Kidney (tissue), 14 donors: Measurements from ENCODE around the gene GSTM1. TPM values are rescaled to one million over a fixed set of nuclear protein-coding genes. Genes with fewer than 3 reads are reported as not detected.

Source experiments
- DNase-seq, 5 donors: peaks; one replicate each; pipeline ENCODE4 v3.0.0-alpha.2; 2013 to 2020
- FAIRE-seq: peaks from 2 replicates; lab custom pipeline; 2012; peaks lifted over from hg19 to GRCh38; lab: Jason Lieb, UNC
- H3K27ac ChIP-seq, 2 donors: one replicate each; pipeline ENCODE4 v1.7.0; 2013; ENCODE audit warnings: low read depth in 2 of 2, low read length in 2 of 2, inconsistent platforms in 1 of 2
- H3K27me3 ChIP-seq: one replicate; pipeline ENCODE4 v1.7.1; 2013; ENCODE audit warnings: low read length, inconsistent platforms; ENCODE audit not compliant: control insufficient read depth, insufficient read depth
- H3K36me3 ChIP-seq, 3 donors: one replicate each; pipeline versions ENCODE4 v1.7.0 to v1.7.1; 2013; ENCODE audit warnings: low read length in 3 of 3, control low read depth in 1 of 3, inconsistent platforms in 1 of 3; ENCODE audit not compliant: insufficient read depth in 3 of 3, control insufficient read depth in 2 of 3
- H3K4me1 ChIP-seq, 3 donors: one replicate each; pipeline versions ENCODE4 v1.7.0 to v1.7.1; 2013; ENCODE audit warnings: low read length in 3 of 3, inconsistent platforms in 1 of 3, low read depth in 1 of 3; ENCODE audit not compliant: control insufficient read depth in 2 of 3, insufficient read depth in 2 of 3
- H3K4me3 ChIP-seq, 3 donors: one replicate each; pipeline versions ENCODE4 v1.7.0 to v1.8.1; 2013; ENCODE audit warnings: low read length in 3 of 3, control low read depth in 1 of 3, inconsistent platforms in 1 of 3
- H3K9ac ChIP-seq, 3 donors: one replicate each; pipeline versions ENCODE4 v1.7.0 to v1.7.1; 2013; ENCODE audit warnings: low read length in 3 of 3, control low read depth in 1 of 3, inconsistent platforms in 1 of 3
- H3K9me3 ChIP-seq, 3 donors: one replicate each; pipeline versions ENCODE4 v1.7.0 to v1.7.1; 2013; ENCODE audit warnings: low read length in 3 of 3, control low read depth in 1 of 3, inconsistent platforms in 1 of 3; ENCODE audit not compliant: control insufficient read depth in 2 of 3, insufficient read depth in 1 of 3
- intact Hi-C: fragments of 100-400 bp; cut with DNase I; formaldehyde crosslinking; loops from one replicate; pipeline ENCODE4 v1.11.1; 2022
- polyA plus RNA-seq: library from polyadenylated mRNA; stranded (reverse); fragments of 350-450 nt; fragmentation: Illumina TruSeq; extraction: RNeasy Lipid Tissue Mini Kit (QIAGEN cat#74804); gene quantifications from one replicate; pipeline ENCODE4 v1.2.3, GENCODE V29; 2014; ENCODE audit warnings: low read depth, low replicate concordance; ENCODE audit not compliant: insufficient read depth
- total RNA-seq: library from RNA; stranded (reverse); fragmentation: NEBNext Ultra II Directional; extraction: Animal tissue kit (Norgen Biotek cat#: 25700); gene quantifications from one replicate; pipeline ENCODE4 v1.2.1, GENCODE V29; 2021
- TF ChIP-seq, protein P1 (sequence below): IDR thresholded peaks from 3 replicates; pipeline ENCODE4 v1.5.1; 2012; ENCODE audit warnings: mild to moderate bottlenecking, moderate library complexity, borderline replicate concordance; ENCODE audit not compliant: insufficient read depth; ENCODE audit errors: extremely low read depth
- donor health status: control.
- donor health status: control.
- donor health status: control.
- donor health status: control.
- donor health status: control.
- donor health status: DM: yes; HTN: yes; CAD: no.
- donor health status: Normal renal cell carcinoma (clear cell type).

The GSTM1 gene
- total and polyA plus RNA-seq, 2 donors from 2014 or later = 61.2 TPM; not detected in 1

GRCh38 chr1:109726007-109726406 lies 38.4 kb downstream of the GSTM1 start:
- intact Hi-C loops = no loop called here
- H3K9me3 ChIP-seq = no peaks in the 10 kb centered on the region
- DNase-seq (peak in 2 of 5 donors; percentile 34 to 51), FAIRE-seq (no peak)
- peaks cover 0 to 2% (median 0%) of the 10 kb centered on the region in 3 donors for H3K4me1 ChIP-seq
- H3K27ac ChIP-seq = peak overlapping the region in 1 of 2 donors; percentile 70
- no peaks in the 10 kb centered on the region for H3K36me3 ChIP-seq
- TF ChIP-seq, protein P1, sequence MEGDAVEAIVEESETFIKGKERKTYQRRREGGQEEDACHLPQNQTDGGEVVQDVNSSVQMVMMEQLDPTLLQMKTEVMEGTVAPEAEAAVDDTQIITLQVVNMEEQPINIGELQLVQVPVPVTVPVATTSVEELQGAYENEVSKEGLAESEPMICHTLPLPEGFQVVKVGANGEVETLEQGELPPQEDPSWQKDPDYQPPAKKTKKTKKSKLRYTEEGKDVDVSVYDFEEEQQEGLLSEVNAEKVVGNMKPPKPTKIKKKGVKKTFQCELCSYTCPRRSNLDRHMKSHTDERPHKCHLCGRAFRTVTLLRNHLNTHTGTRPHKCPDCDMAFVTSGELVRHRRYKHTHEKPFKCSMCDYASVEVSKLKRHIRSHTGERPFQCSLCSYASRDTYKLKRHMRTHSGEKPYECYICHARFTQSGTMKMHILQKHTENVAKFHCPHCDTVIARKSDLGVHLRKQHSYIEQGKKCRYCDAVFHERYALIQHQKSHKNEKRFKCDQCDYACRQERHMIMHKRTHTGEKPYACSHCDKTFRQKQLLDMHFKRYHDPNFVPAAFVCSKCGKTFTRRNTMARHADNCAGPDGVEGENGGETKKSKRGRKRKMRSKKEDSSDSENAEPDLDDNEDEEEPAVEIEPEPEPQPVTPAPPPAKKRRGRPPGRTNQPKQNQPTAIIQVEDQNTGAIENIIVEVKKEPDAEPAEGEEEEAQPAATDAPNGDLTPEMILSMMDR = no peak
- H3K4me3 ChIP-seq = no peak overlapping the region
- H3K9ac ChIP-seq = no peak overlapping the region
- no peaks in the 10 kb centered on the region for H3K27me3 ChIP-seq

DNA sequence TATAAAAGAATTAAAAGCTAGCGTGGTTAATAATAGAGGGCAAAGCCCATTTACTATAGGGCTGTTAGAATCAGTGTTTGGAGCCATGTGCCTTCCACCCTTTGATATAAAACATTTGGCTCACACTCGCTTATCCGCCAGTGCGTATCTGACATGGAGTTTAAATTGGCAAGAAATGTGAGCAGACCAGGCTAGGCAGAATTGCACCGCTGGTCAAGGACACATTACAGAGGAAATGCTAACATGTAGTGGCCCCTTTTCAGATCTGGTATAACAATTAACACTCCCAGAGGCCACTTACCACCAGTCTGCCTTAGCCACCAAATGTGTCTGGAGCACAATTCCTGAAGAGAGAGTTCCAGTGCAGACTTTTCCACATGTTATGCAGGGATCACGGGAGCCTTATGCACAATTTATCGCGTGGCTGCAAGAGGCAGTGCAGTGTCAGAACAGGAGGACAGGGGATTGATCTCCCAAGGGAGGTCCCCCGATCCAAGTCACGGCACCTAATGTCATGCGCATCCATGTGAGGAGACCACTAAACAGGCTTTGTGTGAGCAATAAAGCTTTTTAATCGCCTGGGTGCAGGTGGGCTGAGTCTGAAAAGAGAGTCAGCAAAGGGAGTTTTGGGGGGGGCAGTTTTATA lies 39.2 kb downstream of the GSTM1 start:
- peak overlapping the region; percentile 60 to 76 for H3K27ac ChIP-seq
- H3K4me3 ChIP-seq = peak overlapping the region in 1 of 3 donors; percentile 0
- no peaks in the 10 kb centered on the region for H3K36me3 ChIP-seq
- H3K9ac ChIP-seq = no peak overlapping the region
- intact Hi-C loops = no loop called here
- H3K9me3 ChIP-seq = no peaks in the 10 kb centered on the region
- TF ChIP-seq, protein P1 = no peak
- DNase-seq (peak in 1 of 5 donors; percentile 37), FAIRE-seq (no peak)
- H3K4me1 ChIP-seq = peaks cover 0 to 2% (median 0%) of the 10 kb centered on the region in 3 donors
- H3K27me3 ChIP-seq = no peaks in the 10 kb centered on the region

DNA sequence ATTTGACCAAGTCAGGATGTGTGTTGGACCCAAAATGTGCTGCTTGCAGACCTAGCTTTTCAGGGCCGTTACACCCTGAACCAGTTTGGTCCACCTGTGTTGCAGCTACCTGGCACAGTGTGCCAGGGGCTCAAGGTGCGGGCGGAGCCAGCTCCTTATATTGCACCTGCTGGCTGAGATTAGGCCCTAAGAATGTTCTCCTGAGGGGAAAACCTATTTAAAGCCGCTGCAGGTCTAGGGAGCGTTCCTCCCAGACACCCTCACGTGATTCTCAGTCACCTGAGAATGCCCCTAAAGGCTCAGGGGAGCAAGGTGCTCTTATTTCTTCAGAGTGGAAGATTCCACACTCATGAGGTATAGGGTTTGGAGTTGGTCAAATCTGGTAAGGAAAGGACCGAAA lies 41.3 kb downstream of the GSTM1 start:
- Histone ChIP-seq H3K27me3 (no peaks in the 10 kb centered on the region), H3K4me1 (peaks cover 0 to 4% (median 0%) of the 10 kb centered on the region in 3 donors), H3K9me3 (no peaks in the 10 kb centered on the region), H3K9ac (peak overlapping the region in 1 of 3 donors; percentile 55), H3K36me3 (no peaks in the 10 kb centered on the region), H3K4me3 (peak overlapping the region in 1 of 3 donors; percentile 26), H3K27ac (peak overlapping the region; percentile 73 to 86)
- intact Hi-C loops = no loop called here
- TF ChIP-seq, protein P1 = no peak
- FAIRE-seq = no peak
- peak in 3 of 5 donors; percentile 26 to 72 (median 45) for DNase-seq
